ENCODE measurements around the gene CCR6.

GRCh38 chr6:167103041-167103891 is 19.6 kb upstream of the CCR6 start:
- TF ChIP-seq CTCF (IDR thresholded peaks at IDR 0.05) = no peak
- no peak for TF ChIP-seq POLR2A (IDR thresholded peaks at IDR 0.05)
